HG02884 (cell line): ENCODE results near the gene NAV3.
"Not testable (repeated sequence)": the region's sequence is repeated elsewhere in the genome, so short reads cannot be mapped to it uniquely, and the experiment has no call there.

Experiments
- ATAC-seq: cut with Tn5 transposase; IDR thresholded peaks from one replicate; pipeline ENCODE4 v1.9.1; 2021; ENCODE audit warnings: mild to moderate bottlenecking, moderate library complexity; ENCODE audit not compliant: unreplicated experiment

The NAV3 gene

DNA sequence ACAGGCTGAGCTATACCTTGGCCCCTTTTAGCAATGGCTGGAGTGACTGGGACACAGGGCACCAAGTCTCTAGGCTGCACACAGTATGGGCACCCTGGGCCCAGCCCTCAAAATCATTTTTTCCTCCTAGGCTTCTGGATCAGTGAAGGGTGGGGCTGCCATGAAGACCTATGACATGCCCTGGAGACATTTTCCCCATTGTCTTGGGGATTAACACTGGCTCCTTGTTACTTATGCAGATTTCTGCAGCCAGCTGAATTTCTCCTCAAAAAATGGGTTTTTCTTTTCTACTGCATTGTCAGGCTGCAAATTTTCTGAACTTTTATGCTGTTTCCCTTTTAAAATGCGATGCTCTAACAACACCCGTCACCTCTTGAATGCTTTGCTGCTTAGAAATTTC is 272.1 kb downstream of the NAV3 start:
- not testable (repeated sequence) for ATAC-seq

DNA sequence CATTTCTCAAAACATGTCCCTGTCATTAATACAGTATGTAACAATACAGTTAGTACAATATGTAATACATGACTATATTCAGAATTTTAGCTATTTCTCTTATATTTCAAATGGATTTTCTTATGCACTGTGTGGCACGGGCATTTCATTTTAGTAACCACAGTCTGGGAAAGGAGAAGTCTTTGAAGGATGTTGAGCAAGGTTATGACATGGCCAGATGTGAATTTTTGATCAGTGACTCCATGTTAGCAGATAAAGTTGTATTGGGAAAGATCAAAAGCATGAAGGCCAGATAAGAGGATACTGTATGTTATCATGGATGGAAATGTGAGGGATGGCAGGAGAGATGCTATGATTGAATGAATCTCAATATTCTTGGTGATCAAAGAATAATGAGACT is 285.2 kb downstream of the NAV3 start:
- ATAC-seq = no peak

DNA sequence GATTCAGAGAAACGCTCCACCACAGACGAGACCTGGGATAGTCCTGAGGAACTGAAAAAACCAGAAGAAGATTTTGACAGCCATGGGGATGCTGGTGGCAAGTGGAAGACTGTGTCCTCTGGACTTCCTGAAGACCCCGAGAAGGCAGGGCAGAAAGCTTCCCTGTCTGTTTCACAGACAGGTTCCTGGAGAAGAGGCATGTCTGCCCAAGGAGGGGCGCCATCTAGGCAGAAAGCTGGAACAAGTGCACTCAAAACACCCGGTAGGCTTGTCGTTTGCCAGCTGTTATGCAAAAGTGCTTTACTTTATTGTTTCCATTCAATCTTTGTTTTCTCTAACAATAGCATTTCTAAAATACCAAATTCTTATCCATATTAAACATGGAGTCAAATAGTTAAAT is 287.3 kb downstream of the NAV3 start:
- no peak for ATAC-seq

DNA sequence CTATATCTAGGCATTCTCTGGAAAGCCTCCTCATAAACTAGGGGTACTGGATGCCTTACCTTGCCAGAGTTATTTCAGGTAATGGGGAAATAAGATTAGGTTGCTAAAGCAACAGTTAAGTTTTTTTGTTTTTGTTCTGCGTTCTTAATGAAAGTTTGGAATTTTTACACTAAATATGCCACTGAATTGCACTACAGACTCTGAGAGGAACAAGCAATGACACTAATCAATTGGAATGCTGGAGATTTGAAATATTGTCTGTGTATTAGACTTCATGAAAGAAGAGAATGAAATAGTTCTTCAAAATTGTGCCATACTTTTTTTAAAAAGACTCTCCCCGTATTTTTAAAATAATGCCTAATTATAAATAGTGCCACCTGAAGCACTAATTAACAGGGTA is 287.8 kb downstream of the NAV3 start:
- ATAC-seq = no peak

DNA sequence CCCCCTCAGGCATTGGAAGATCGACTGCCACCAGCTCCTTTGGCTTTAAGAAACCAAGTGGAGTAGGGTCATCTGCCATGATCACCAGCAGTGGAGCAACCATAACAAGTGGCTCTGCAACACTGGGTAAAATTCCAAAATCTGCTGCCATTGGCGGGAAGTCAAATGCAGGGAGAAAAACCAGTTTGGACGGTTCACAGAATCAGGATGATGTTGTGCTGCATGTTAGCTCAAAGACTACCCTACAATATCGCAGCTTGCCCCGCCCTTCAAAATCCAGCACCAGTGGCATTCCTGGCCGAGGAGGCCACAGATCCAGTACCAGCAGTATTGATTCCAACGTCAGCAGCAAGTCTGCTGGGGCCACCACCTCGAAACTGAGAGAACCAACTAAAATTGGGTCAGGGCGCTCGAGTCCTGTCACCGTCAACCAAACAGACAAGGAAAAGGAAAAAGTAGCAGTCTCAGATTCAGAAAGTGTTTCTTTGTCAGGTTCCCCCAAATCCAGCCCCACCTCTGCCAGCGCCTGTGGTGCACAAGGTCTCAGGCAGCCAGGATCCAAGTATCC is 288.7 kb downstream of the NAV3 start:
- ATAC-seq = no peak

DNA sequence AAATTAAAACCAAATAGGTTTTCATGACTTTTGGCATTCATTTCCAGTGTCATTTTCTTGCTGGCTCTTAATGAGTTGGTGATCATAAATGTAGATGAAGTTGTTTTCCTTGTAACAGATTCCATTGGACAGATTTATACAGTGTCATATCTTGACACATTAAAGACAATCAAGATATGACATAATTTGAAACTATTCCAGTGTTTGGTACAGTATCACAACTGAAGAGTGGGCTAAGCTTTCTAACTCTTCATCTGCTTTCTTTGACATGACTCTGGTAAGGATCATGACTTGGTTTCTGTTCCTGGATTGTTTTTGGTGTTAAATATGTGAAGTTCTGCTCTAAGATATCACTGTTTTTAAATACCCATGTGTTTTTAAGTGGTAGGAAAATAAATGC is 289.6 kb downstream of the NAV3 start:
- ATAC-seq = no peak

DNA sequence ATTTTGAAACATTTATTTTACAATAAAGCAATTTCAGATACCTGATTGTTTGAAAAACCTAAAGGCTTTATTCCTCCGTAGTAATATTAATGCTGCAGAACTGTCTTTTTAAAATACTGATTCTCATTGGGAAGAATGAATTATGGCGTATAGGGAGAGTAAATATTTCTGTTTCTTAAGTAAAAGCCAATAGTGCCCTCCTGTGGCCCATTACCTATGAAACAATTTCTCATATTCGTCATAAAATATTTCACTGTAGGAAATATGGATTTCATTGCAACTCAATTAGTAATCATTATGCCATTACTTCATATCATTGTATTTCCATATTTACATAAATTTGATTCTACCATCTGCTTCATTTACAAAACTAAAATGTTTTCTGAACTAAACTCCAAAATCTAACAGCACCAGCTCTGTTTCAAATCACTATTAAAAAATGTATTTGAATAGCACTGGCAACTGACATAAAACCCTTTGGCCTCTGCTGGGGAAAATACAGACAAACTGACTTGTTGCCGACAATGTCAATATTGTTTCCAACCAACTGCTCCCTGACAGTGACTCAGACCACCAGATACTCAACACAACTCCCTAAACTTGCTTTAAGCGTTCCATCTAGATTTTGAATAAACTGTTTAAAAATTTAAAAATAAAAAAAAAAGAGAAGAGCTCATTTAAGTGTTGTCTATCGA is 290.3 kb downstream of the NAV3 start:
- no peak for ATAC-seq

DNA sequence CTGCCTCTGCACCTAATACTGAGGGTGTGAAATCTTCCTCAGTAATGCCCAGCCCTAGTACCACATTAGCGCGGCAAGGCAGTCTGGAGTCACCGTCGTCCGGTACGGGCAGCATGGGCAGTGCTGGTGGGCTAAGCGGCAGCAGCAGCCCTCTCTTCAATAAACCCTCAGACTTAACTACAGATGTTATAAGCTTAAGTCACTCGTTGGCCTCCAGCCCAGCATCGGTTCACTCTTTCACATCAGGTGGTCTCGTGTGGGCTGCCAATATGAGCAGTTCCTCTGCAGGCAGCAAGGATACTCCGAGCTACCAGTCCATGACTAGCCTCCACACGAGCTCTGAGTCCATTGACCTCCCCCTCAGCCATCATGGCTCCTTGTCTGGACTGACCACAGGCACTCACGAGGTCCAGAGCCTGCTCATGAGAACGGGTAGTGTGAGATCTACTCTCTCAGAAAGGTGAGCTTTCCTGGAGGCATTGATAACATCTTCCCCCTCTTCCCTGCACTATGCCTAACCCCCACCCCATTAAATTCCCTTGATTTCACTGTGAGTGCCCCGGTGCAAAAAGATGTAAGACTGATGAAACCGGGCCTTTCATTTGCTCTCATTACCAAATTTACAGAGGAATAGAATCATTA is 291.4 kb downstream of the NAV3 start:
- no peak for ATAC-seq

DNA sequence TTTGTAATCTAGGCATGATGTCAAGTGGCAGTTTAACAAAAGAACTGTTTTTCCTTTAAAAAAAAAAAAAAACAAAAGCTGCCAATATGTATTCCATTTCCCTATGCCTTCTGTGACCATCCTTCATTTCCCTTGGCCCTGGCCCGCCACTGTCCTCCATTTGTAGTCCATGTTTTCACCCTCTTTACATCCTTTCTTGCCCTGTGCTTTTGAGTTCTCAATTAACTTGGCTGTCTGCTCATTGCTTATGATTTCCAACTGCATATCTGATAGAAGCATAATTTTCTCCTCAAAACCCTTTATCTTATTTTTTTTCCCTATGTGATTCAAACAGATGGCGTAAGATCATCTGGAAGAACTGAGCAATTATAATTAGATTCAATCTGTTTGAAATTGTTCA is 297.5 kb downstream of the NAV3 start:
- no peak for ATAC-seq

DNA sequence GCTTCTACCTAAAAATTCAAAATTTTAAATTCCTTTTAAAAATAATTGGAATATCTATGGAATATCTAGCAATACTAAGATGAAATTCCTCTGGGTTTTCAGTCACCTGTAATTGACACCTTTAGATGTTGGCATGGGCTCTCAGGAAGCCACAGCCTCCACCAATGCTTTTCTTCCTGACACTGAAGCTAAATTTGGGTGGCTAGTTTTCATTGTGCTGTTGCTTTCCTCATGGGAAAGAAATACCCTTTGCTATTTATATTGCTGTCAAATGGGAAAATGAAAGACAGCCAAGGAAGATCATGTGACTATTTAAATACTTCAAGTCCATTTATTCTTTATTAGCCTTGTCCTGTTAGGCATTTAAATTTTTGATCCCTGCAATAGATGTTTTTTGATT is 313.0 kb downstream of the NAV3 start:
- no peak for ATAC-seq

DNA sequence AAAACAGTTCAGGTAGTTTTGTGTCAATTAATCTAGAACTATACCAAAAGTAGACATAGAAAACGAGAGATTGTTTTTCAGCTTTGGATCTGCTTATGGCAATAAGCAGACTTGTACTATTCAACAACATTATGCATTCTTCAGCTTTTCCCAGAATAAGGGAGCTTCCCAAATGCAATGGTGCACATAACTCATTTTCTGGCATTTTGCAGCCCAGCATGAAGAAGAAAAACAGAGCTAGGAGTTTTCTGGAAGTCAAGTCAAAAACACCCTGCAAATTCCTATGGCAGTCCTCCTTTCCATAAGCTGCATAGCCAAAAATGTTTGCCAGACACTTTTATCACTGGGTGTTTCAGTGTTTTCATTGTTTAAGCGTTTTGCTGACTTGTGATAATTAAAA is 314.7 kb downstream of the NAV3 start:
- ATAC-seq = no peak

DNA sequence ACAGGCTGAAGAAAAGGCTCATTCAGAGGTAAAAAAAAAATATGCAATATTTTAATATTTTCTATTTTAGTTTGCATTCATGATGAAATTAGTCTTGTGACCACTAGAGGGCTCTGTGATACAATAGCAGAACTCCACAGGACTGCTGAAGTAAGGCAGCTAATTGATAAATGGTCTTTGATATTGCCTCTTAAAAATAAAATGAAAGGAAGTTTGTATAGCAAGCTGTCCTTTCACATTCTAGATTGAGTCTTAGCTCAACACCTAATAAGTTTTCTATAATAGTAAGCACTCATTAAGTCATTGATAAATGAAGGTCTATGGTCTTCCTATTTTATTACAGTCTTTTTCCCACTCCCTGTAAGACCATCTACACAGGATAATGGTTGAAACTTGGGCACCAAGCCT is 315.7 kb downstream of the NAV3 start:
- ATAC-seq = peak; percentile 80

DNA sequence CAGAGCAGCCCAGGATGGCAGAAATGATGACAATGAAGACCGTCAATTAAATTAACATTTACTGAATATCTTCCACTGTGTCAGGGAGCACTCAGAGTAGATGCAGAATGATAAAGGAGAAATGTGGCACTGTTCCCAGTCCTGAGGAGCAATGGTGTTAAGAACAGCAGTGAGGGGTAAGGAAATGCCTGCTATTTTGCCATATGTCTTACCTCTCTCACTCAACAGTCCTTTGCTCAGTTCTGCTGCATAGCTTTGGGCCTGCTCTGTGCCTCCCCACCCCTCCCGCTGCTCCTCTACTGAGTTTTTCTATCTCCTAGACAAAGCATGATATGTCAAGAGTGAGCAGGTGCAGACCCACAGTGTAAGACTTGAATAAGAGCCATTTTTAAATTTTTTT is 318.8 kb downstream of the NAV3 start:
- ATAC-seq = no peak

DNA sequence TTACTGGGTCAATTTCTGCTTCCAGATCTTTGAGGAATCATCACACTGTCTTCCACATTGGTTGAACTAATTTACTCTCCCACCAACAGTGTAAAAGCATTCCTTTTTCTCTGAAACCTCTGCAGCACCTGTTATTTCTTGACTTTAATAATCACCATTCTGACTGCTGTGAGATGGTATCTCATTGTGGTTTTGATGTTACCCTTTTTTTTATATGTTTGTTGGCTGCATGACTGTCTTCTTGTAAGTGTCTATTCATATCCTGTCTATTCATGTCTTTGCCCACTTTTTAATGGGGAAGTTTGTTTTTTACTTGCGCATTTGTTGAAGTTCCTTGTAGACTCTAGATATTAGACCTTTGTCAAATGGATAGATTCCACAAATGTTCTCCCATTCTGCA is 324.9 kb downstream of the NAV3 start:
- ATAC-seq = no peak

DNA sequence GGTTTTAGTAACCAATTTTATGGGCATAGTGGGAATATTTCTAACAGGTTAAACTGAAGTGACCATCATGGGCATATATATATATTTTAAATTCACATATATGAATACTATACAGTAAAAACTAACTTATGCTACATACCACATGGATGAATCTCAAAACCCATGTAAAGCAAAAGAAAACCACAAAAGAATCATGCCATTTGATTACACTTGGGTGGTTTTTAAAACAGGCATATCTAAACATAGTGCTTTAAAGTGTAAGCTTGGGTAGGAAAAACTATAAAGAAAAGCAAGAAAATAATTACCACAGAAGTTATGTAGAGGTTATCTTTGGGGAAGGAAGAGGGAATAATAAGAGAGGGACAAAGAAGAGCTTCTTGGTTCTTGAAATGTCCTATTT is 326.1 kb downstream of the NAV3 start:
- no peak for ATAC-seq

DNA sequence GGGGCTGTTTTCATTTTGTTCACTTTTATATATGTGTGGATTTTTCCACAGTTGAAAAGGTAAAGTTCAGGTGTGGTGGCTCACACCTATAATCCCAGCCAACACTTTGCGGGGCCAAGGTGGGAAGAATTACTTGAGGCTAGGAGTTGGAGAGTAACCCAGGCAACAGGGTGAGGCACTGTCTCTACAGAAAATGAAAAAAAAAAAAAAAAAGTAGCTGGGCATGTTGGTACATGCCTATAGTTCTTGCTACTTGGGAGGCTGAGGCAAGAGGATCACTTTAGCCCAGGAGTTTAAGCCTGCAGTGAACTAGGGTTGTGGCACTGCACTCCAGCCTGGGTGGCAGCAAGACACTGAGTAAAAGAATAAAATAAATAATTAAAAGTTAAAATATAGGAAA is 326.5 kb downstream of the NAV3 start:
- no peak for ATAC-seq

DNA sequence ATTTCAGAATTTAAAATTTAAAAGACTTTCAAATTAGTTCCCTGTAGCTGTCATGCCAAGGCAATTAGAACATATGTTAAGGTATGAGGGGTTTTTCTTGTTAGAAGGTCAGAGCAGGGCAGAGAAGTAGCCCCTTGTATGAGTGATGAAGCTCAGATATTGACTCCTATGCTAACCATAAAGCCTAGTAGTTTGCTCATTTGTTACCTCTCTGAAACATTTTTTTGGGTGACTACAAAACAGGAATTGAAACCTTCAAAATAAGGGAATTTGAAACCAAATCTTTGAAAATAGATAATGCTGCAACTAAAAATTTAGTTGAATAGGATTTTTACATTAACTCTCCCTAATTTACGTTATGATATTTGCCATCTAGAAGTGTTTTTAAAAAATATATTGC is 333.5 kb downstream of the NAV3 start:
- no peak for ATAC-seq

DNA sequence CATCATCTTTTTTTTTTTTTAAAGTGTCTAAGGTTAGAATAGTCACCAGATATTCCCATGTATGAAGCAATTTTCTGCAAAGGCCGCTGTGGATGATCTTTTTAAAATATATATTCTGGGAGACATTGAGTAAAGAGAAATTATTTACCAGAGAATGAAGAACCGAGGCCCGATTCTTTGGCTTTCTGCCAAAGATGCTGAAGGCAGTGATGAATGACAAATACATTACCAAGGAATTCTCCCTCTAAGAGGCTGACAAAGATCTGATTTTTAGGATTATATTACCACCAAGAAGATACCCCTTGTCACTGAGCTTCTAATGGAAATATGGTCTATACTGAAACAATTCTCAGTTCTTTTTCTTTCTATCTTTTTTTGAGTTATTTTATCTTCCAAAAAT is 336.8 kb downstream of the NAV3 start:
- no peak for ATAC-seq

DNA sequence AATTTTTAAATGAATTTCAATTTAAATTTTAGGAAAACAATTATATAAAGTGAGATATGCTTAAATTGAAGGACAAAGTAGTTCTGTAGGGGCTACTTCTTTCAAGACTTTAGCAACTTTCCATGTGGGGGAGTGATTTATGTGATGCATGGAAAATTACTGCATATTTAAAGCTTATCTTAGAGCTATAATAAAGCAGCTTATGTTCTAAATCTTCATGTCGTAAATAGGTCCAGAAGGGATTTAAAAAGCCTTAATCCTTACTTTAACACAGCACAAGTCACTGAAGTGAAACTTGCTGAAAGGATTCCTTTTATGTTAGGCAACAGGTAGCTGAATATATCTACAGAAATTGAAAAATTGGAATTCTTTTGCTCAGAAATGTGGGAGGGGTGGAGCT is 340.4 kb downstream of the NAV3 start:
- no peak for ATAC-seq

DNA sequence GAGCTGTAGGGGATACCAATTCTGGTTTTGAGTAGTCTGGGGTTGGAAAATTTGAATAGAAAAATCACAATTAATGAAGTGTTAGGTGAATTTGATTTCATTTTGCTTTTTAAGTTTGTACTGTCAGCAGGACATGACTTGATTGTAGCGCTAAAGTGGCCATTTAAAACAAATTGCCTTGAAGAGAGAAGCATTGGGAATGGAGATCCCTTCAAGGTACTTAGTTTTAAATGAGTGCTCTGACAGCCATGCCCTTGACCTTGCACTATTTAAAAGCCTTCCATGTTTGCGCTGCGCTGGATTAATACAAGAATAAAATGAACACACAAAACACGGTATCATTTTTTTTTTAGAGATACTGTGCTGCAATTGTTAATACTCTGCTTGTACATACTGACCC is 345.9 kb downstream of the NAV3 start:
- ATAC-seq = no peak

DNA sequence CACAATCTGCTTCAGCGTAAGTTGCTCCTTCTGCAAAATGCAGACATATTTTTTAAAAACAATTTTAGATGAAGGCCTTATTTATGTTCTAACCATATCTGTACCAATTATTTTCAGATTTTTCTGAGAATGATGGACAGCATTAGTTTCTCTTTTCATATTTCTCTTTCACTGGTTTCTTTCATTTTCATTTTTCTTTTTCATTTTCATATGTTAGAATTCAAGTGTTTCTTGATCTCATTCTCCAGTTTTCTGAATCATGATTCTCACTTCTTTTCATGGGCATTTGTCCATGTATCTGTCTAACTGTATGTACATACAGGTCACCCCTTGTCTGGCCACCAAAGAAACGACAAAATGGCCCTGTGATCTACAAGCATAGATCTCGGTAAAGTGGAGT is 346.6 kb downstream of the NAV3 start:
- ATAC-seq = no peak

DNA sequence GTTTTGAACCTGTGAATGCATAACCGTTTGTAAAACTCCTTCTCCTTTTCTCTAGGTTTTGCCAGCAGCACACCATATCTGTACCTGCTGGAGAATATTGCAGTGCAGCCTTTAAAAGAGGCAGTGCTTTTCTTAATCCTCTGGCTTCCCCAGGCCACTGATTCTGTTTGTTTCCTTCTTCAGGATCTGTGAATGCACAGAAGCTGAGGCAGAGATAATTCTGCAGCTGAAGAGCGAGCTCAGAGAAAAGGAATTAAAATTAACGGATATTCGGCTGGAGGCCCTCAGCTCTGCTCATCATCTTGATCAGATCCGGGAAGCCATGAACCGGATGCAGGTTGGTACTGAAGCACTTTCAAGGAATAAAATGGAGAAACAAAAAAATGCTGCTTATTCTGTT is 348.7 kb downstream of the NAV3 start:
- ATAC-seq = no peak
